Sciatic nerve (tissue), 2 donors: ENCODE data around the gene SIRT6. TPM values are rescaled to one million over a fixed set of nuclear protein-coding genes. Genes with fewer than 3 reads are reported as not detected.
"Not testable (repeated sequence)": the region's sequence is repeated elsewhere in the genome, so short reads cannot be mapped to it uniquely, and the experiment has no call there.

Source experiments
- ATAC-seq: fragments of 200-7000 bp; cut with Tn5 transposase; one replicate; pipeline ENCODE4 v1.9.1; 2020; ENCODE audit warnings: mild to moderate bottlenecking, moderate library complexity
- DNase-seq: peaks from one replicate; pipeline ENCODE4 v3.0.0-alpha.2; 2020; ENCODE audit warnings: low spot score
- intact Hi-C: fragments of 100-400 bp; cut with DNase I; formaldehyde crosslinking; loops from one replicate; pipeline ENCODE4 v1.14.2; 2022
- total RNA-seq: library from RNA; stranded (reverse); fragmentation: NEBNext Ultra II Directional; extraction: Animal tissue kit (Norgen Biotek cat#: 25700); gene quantifications from one replicate; pipeline ENCODE4 v1.2.1, GENCODE V29; 2021
- donor health status: DM: no; HTN: no; CAD: no.
- donor health status: DM: no; HTN: no; CAD: no.

Gene SIRT6
- total RNA-seq, 1 donor from 2014 or later, result 19.0 TPM

DNA sequence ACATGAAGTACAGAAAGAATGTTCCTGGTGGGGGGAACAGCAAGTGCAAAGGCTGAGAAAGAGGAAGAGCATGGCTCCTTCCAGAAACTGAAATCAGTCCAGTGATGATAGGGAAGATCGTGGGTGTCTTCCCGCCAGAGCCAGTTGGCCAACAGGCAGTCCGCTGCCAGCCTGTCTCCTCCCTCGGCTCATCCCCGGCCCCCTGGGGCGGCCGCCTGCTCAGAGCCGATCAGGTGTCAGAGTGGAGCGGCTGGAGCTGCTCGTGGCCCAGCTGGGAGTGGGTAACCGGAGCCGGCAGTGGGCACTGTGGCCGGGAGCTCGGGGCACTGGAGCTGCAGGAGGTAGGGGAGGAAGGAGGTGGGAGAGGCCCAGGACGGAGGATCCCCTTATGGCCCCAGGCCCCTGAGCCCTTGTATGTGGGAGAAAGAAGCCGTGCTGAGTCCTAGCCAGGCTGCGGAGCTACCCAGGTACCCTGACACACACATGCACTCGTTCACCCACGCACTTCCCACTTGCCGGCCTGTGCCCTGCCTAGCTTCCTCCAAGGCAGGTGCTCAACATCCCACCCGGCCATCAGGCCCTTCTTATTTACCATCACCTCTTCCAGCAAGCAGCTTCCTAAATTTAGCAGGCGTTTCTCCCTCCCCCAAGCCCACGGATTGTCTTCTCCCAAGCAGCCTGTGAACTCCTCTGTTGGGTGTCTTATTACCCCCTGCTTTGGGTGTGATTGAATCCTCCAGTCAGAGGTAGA is 1.8 kb upstream of the SIRT6 start:
- DNase-seq (no peak), ATAC-seq (no peak)
- intact Hi-C loops, result no loop called here

GRCh38 chr19:4181053-4181508 is 1.3 kb downstream of the SIRT6 start:
- ATAC-seq, result no peak
- DNase-seq, result no peak
- intact Hi-C loops, result no loop called here

DNA sequence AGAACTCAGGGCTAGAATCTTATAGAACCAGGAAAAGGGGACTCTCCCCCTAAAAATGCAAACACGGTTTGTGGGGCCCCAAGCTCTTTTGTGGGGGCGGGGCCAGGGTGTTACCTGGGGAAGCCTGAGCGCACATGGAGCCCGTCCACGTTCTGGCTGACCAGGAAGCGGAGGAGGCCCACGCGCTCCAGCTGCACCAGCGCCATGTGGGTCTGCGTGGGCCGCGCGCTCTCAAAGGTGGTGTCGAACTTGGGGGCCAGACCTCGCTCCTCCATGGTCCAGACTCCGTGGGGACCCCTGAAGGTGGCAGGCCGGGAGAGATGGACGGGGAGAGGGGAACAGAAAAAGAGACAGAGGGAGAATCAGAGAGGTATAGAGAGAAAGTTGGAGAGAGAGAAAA is 3.4 kb downstream of the SIRT6 start:
- intact Hi-C loops, result no loop called here
- no peak for DNase-seq
- no peak for ATAC-seq

DNA sequence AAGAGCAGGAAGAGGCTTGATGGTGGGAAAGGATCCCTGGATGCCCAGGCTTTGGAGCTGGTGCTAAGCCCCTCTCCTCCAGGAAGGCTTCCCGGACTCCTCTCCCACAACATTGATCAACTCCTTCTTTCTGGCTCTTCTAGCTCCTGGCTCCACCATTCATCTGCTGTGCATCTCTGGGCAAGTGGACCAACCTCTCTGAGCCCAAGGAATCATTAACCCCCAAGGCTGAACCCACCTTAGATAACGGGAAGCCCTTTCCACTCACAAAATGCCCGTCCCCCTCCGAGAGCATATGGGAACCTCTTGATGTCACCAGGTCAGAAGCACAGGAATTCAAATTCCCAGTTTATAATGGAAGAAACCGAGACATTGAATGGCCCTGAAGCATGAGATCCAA is 5.2 kb downstream of the SIRT6 start:
- no peak for ATAC-seq
- DNase-seq, result no peak
- intact Hi-C loops, result no loop called here

- no peak for ATAC-seq
- no peak for DNase-seq
- intact Hi-C loops, result no loop called here
Measured at GRCh38 chr19:4175669-4175931, 6.8 kb downstream of the SIRT6 start.

- DNase-seq (no peak), ATAC-seq (no peak)
- intact Hi-C loops, result no loop called here
Measured at GRCh38 chr19:4174895-4175668, 7.3 kb downstream of the SIRT6 start.

DNA sequence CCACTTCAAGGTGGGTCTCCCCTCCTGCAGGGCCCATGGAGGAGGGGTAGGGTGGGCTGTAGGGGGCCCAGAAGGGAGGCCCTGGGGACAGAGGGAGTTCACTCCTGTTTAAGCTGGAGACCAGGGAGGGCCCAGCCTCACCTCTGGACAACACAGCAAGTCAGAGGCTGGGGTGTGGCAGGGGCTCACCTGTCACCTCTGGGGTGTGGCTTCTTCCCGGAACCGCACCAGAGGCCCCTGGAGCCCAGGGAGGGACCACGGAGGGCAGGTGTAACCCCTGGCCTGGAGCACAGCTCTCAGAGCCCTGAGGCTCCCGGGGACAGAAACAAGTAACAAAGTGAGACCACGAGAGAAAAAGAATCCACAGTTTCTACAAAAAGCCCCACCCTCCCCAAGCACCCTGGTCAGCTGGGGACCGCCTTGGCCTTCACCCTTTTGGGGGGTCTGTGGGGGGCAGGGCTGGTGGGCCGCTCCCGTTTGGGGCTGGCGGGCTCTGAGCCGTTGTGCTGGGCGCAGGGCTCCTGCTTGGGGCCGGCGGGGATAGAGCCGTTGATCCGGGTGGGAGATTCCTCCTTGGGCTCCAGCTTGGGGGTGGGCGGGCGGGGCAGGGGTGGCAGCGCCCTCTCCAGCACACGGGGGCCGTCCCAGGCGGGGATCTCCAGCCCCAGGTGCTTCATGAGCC is 8.0 kb downstream of the SIRT6 start:
- ATAC-seq, result no peak
- DNase-seq, result no peak

GRCh38 chr19:4173479-4174212 is 8.7 kb downstream of the SIRT6 start:
- DNase-seq (no peak), ATAC-seq (no peak)
- intact Hi-C loops, result no loop called here

More for the DNA sequence above, 8.0 kb downstream of the SIRT6 start:
- intact Hi-C loops, result no loop called here

- intact Hi-C loops, result no loop called here
- ATAC-seq, result peak; percentile 72
- DNase-seq, result peak; percentile 80
Measured at GRCh38 chr19:4172861-4173473, 9.4 kb downstream of the SIRT6 start.

GRCh38 chr19:4171676-4172075 is 10.7 kb downstream of the SIRT6 start:
- no peak for DNase-seq
- intact Hi-C loops, result no loop called here
- no peak for ATAC-seq

- intact Hi-C loops, result no loop called here
- DNase-seq (no peak), ATAC-seq (no peak)
Measured at GRCh38 chr19:4164262-4164661, 18.1 kb downstream of the SIRT6 start.

GRCh38 chr19:4161415-4162077 is 20.8 kb downstream of the SIRT6 start:
- intact Hi-C loops, result no loop called here

GRCh38 chr19:4157971-4158370 is 24.4 kb downstream of the SIRT6 start:
- DNase-seq, intact Hi-C loops, ATAC-seq: not testable (repeated sequence)

More at GRCh38 chr19:4161415-4162077, 20.8 kb downstream of the SIRT6 start:
- no peak for DNase-seq
- no peak for ATAC-seq

- intact Hi-C loops, result no loop called here
- no peak for ATAC-seq
Measured at GRCh38 chr19:4157164-4157563, 25.2 kb downstream of the SIRT6 start.

GRCh38 chr19:4154571-4155312 is 27.6 kb downstream of the SIRT6 start:
- DNase-seq (no peak), ATAC-seq (no peak)
- intact Hi-C loops, result no loop called here

More at GRCh38 chr19:4157164-4157563, 25.2 kb downstream of the SIRT6 start:
- no peak for DNase-seq

GRCh38 chr19:4152241-4152998 is 29.9 kb downstream of the SIRT6 start:
- DNase-seq, result no peak
- intact Hi-C loops, result no loop called here
- ATAC-seq, result no peak

DNA sequence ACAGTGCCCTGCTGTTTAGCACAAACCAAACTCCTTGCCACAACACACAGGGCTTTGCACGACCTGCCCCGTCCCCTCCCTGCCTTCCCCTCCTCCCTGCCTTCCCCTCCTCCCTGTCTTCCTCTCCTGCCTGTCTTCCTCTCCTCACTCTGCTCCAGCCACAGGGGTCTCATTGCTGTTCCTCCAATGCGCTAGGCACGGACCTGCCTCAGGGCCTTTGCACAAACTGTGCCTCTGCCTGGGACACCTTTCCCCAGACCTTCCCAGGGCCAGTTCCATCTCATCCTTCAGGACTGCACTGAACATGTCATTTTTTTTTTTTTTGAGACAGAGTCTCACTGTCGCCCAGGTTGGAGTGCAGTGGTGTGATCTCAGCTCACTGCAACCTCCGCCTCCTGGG is 30.7 kb downstream of the SIRT6 start:
- DNase-seq (no peak), ATAC-seq (no peak)
- intact Hi-C loops, result no loop called here
